Adrenal gland (tissue), 5 donors: ENCODE results near the gene UGP2.

Source experiments
- CTCF ChIP-seq, 6 experiments: fragments of 450-650 bp in 4 of 6; fragments of 200-600 bp in 2 of 6; sonication (generic) in 1 of 6; IDR thresholded peaks; 1 replicate in 5 of 6; 2 replicates in 1 of 6; pipeline versions ENCODE4 v1.5.1 to v1.8.0; 2016 to 2021; ENCODE audit warnings: antibody characterized with exemption in 6 of 6, mild to moderate bottlenecking in 2 of 6, moderate library complexity in 1 of 6
- POLR2A ChIP-seq, 2 donors: fragments of 450-650 bp; IDR thresholded peaks; one replicate each; pipeline ENCODE4 v1.6.1; 2017; ENCODE audit warnings: antibody characterized with exemption in 2 of 2, mild to moderate bottlenecking in 2 of 2, moderate library complexity in 1 of 2
- donor health status: DM: no; HTN: no; CAD: no.

GRCh38 chr2:63796796-63797195, 44.9 kb upstream of the UGP2 start:
- TF ChIP-seq POLR2A (IDR thresholded peaks at IDR 0.05) (no peak), CTCF (IDR thresholded peaks at IDR 0.05) (no peak)
